ENCODE data around the gene FOXB2.
"Not testable (repeated sequence)": the region's sequence is repeated elsewhere in the genome, so short reads cannot be mapped to it uniquely, and the experiment has no call there.

FOXB2 gene

GRCh38 chr9:77016526-77017504, 2.6 kb upstream of the FOXB2 start:
- no peak for DNase-seq

- DNase-seq: no peak
Measured at GRCh38 chr9:77017505-77017894, 2.0 kb upstream of the FOXB2 start.

- no peak for DNase-seq
Measured at GRCh38 chr9:77018058-77018968, 1.1 kb upstream of the FOXB2 start.

GRCh38 chr9:77018969-77019235, 553 bp upstream of the FOXB2 start:
- no peak for DNase-seq

GRCh38 chr9:77019926-77020412, 514 bp downstream of the FOXB2 start:
- DNase-seq: no peak

GRCh38 chr9:77020413-77021290, 1.2 kb downstream of the FOXB2 start:
- DNase-seq: no peak

GRCh38 chr9:77021291-77021894, 1.9 kb downstream of the FOXB2 start:
- DNase-seq: no peak

- no peak for DNase-seq
Measured at GRCh38 chr9:77021922-77022782, 2.7 kb downstream of the FOXB2 start.

GRCh38 chr9:77022783-77023440, 3.5 kb downstream of the FOXB2 start:
- DNase-seq: no peak

GRCh38 chr9:77023726-77024125, 4.3 kb downstream of the FOXB2 start:
- no peak for DNase-seq

- DNase-seq: no peak
Measured at GRCh38 chr9:77024776-77025545, 5.5 kb downstream of the FOXB2 start.

- DNase-seq: no peak
Measured at GRCh38 chr9:77028478-77028877, 9.0 kb downstream of the FOXB2 start.

- DNase-seq: no peak
Measured at GRCh38 chr9:77030045-77030444, 10.6 kb downstream of the FOXB2 start.

GRCh38 chr9:77038281-77039036, 19.0 kb downstream of the FOXB2 start:
- no peak for DNase-seq

- no peak for DNase-seq
Measured at GRCh38 chr9:77040340-77040739, 20.9 kb downstream of the FOXB2 start.

- not testable (repeated sequence) for DNase-seq
Measured at GRCh38 chr9:77043743-77044142, 24.3 kb downstream of the FOXB2 start.

GRCh38 chr9:77060681-77061080, 41.2 kb downstream of the FOXB2 start:
- DNase-seq: not testable (repeated sequence)

- DNase-seq: no peak
Measured at GRCh38 chr9:77063645-77064285, 44.3 kb downstream of the FOXB2 start.

GRCh38 chr9:77066388-77066787, 46.9 kb downstream of the FOXB2 start:
- no peak for DNase-seq
